A549 treated with Mapracorat at 1 μM for 4 hours (cell line): Measurements from ENCODE around the gene COLEC11. TPM values are rescaled to one million over a fixed set of nuclear protein-coding genes. Genes with fewer than 3 reads are reported as not detected.

Experiments
- total RNA-seq: library from RNA; stranded (reverse); fragments of 200-300 nt; extraction: Qiagen RNA extraction; gene quantifications from 5 replicates; pipeline ENCODE4 v1.2.3, GENCODE V29; 2022

Gene COLEC11
- total RNA-seq = 0.39 to 0.73 TPM (median 0.54 TPM) in 5 replicates

GRCh38 chr2:3594493-3595281, at the start of gene COLEC11:
TSS of gene COLEC11 (plus strand) at chr2:3595112. CDS start at chr2:3604341, 9,229 bp downstream.

GRCh38 chr2:3558205-3559014, 36.5 kb upstream of the COLEC11 start, which contains the start of gene RNASEH1:
TSS of gene RNASEH1 (minus strand) at chr2:3558333. CDS start at chr2:3558260, 73 bp downstream.

GRCh38 chr2:3657881-3658280, 63.0 kb downstream of the COLEC11 start, which contains the start of gene ALLC:
TSS of gene ALLC (plus strand) at chr2:3658200. CDS start at chr2:3671158, 12,958 bp downstream.

Other genes starting within 250 kb of the COLEC11 start
- gene EIPR1, start 217.3 kb upstream of the COLEC11 start, total RNA-seq = 38.7 to 43.9 TPM (median 41.4 TPM) in 5 replicates
- 54.3 to 66.5 TPM (median 64.7 TPM) in 5 replicates for gene TRAPPC12, start 215.4 kb upstream of the COLEC11 start, total RNA-seq
- 52.1 to 59.7 TPM (median 55.2 TPM) in 5 replicates for gene ADI1, start 75.6 kb upstream of the COLEC11 start, total RNA-seq
- 48.0 to 54.5 TPM (median 52.1 TPM) in 5 replicates for gene RNASEH1, start 36.8 kb upstream of the COLEC11 start, total RNA-seq
- gene RPS7, start 19.9 kb upstream of the COLEC11 start, total RNA-seq = 3,003 to 4,330 TPM (median 3,127 TPM) in 5 replicates
- 0.07 TPM in 1 of 5 replicates, not detected in the others for gene ALLC, start 63.1 kb downstream of the COLEC11 start, total RNA-seq
- gene DCDC2C, start 108.5 kb downstream of the COLEC11 start, total RNA-seq = 0.24 to 0.57 TPM (median 0.38 TPM) in 3 of 5 replicates, not detected in the others